ENCODE measurements around the gene SLC2A9.

DNA sequence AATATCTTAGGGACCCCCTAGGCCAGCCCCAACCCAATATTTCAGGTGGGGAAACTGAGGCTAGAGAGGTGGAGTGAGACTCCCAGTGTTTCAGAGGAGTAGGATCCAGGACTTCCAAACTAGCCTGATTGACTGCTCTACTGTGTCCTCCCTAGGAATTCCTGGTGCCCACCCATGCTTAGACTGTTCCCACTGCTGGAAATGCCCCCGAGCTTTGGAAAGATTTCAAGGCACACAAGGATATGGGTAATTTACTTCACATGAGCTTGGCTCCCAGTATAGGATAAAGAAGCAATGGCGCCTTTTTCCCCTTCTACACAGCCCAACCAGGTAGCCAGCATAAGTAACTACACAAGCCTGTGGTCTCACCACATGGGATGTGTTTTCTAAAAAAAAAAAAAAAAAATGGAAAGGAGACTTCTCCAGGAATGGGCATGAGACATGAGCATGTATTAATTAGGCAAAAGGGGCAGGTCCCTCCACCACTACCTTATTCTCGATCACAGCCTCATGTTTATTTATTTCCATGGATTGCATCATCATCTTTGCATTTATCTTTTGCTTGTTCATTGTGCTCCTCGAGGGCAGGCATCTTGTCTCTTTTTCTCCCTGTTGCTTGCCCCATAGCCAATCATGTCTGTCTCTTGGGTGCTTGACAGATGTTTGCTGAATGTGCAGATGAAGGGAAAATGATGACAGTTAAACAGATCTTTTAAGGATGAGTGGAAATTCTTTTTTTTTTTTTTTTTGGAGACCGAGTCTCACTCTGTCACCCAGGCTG, 173.1 kb downstream of the SLC2A9 start:
- no peak for TF ChIP-seq POLR2A (IDR thresholded peaks at IDR 0.05)
- TF ChIP-seq, protein P1, sequence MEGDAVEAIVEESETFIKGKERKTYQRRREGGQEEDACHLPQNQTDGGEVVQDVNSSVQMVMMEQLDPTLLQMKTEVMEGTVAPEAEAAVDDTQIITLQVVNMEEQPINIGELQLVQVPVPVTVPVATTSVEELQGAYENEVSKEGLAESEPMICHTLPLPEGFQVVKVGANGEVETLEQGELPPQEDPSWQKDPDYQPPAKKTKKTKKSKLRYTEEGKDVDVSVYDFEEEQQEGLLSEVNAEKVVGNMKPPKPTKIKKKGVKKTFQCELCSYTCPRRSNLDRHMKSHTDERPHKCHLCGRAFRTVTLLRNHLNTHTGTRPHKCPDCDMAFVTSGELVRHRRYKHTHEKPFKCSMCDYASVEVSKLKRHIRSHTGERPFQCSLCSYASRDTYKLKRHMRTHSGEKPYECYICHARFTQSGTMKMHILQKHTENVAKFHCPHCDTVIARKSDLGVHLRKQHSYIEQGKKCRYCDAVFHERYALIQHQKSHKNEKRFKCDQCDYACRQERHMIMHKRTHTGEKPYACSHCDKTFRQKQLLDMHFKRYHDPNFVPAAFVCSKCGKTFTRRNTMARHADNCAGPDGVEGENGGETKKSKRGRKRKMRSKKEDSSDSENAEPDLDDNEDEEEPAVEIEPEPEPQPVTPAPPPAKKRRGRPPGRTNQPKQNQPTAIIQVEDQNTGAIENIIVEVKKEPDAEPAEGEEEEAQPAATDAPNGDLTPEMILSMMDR (IDR thresholded peaks at IDR 0.05), result no peak
